ENCODE results near the gene GLI2. TPM values are rescaled to one million over a fixed set of nuclear protein-coding genes. Genes with fewer than 3 reads are reported as not detected.
A peak's percentile ranks its signal among the peaks of the same experiment; 100 is the strongest.

GLI2 gene
- polyA plus RNA-seq, 2 of the 4 experiments (the other 2 are of a cell fraction), result 5.6 to 12.5 TPM

DNA sequence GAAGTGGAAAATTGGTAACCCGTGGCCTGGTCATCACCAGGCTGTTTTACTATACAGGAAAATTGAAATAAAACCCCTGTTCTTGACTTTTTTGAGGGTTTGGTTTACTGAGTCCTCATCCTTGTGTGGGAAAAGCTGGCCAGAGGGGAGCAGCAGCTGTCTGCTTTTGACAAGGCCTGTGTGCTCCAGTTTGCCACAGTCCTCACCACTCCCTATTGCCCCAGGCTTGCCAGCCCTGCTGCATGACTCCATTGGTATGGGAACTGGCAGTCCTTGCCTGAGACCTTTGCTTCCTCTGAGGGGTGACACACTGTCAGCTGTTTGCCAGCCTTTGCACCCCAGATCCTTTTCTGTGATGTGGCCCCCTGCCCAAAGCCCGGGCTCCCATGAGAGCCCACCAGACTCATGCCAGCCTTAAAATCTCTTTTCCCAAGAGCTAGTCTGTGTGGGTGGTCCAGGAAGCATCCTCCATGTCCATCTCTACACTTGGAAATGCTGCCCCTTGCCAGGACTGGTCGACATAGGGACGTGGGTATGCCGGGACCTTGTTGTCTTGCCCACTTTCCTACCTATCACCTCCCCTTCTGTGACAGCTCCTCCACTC, 39.0 kb downstream of the GLI2 start:
- no peak for DNase-seq (ENCODE audit: low read depth in 1 of 2, low spot score in 1 of 2)
- Histone ChIP-seq H3K4me3 (no peak overlapping the region), H3K4me2 (no peak overlapping the region), H3K4me1 (peaks cover 48% of the 10 kb centered on the region), H3K9me3 (no peaks in the 10 kb centered on the region), H3K27ac (no peak overlapping the region)
- no peak for ATAC-seq
- CTCF ChIA-PET, result interaction anchor here (0.9 kb wide), 1 partner anchor 15 kb away, joined by 3 read pairs; no protein-coding TSS in a partner anchor
- WGBS (ENCODE audit: missing lambda C conversion rate), result 87% methylated on average over 5 of the region's 5 CpGs
- TF ChIP-seq POLR2A (IDR thresholded peaks at IDR 0.05; ENCODE audit: low read length), result no peak
- peak; percentile 63 for TF ChIP-seq ZFP36 (IDR thresholded peaks at IDR 0.05; ENCODE audit: borderline replicate concordance, partially characterized antibody)
- POLR2A ChIA-PET, result no interaction called here
- FAIRE-seq, result no peak

DNA sequence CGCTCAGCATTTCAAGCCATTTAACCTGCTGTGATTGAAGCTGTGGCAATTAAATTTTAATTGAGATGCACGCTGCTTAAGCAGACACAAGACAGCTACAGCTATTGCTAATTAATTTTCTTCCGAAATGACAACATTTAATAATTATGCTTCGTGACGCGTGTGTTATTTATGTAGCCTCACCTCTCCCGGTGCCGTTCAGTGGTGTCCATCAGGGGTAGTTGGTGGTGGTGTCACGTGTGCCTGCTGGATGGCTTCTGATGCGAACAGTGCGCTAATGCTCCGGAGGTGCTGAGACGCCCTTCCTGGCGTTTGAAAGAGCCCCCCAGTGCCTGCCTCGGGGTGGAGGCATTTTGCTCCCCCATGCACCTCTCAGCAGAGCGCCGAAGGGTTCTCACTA, 39.5 kb downstream of the GLI2 start:
- Histone ChIP-seq H3K9me3 (no peaks in the 10 kb centered on the region), H3K4me3 (no peak overlapping the region), H3K27ac (no peak overlapping the region), H3K4me2 (no peak overlapping the region), H3K4me1 (peaks cover 48% of the 10 kb centered on the region)
- TF ChIP-seq ESRRA (IDR thresholded peaks at IDR 0.05; ENCODE audit: borderline replicate concordance, low read length) (no peak), HOXA7 (CRISPR knock-in tag; IDR thresholded peaks at IDR 0.05) (no peak), EHMT2 (IDR thresholded peaks at IDR 0.05; ENCODE audit: low read depth) (no peak), TFCP2L1 (CRISPR knock-in tag; IDR thresholded peaks at IDR 0.05) (no peak), BHLHE40 (IDR thresholded peaks at IDR 0.05; ENCODE audit: low read depth, low read length) (no peak), NR3C1 (IDR thresholded peaks at IDR 0.05) (no peak), CHD2 (IDR thresholded peaks at IDR 0.05; ENCODE audit: low read length, partially characterized antibody) (no peak), FOXS1 (CRISPR knock-in tag; IDR thresholded peaks at IDR 0.05) (no peak), TP53 (CRISPR knock-in tag; IDR thresholded peaks at IDR 0.05) (no peak), NPAS2 (CRISPR knock-in tag; IDR thresholded peaks at IDR 0.05; ENCODE audit: borderline replicate concordance) (no peak), HOXB5 (CRISPR knock-in tag; IDR thresholded peaks at IDR 0.05) (no peak), MYC (IDR thresholded peaks at IDR 0.05; ENCODE audit: borderline replicate concordance, low read length) (no peak), SMC3 (IDR thresholded peaks at IDR 0.05) (no peak), RNF2 (IDR thresholded peaks at IDR 0.05; ENCODE audit: borderline replicate concordance, low read depth) (no peak), ZNF302 (CRISPR knock-in tag; IDR thresholded peaks at IDR 0.05) (no peak), ZC3H11A (IDR thresholded peaks at IDR 0.05) (no peak), GATA3 (IDR thresholded peaks at IDR 0.05; ENCODE audit: borderline replicate concordance) (no peak), KDM5A (IDR thresholded peaks at IDR 0.05) (no peak)
- TF ChIP-seq, protein P1, sequence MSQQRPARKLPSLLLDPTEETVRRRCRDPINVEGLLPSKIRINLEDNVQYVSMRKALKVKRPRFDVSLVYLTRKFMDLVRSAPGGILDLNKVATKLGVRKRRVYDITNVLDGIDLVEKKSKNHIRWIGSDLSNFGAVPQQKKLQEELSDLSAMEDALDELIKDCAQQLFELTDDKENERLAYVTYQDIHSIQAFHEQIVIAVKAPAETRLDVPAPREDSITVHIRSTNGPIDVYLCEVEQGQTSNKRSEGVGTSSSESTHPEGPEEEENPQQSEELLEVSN (IDR thresholded peaks at IDR 0.05; ENCODE audit: borderline replicate concordance, low read depth), result no peak
- TF ChIP-seq, protein P2, sequence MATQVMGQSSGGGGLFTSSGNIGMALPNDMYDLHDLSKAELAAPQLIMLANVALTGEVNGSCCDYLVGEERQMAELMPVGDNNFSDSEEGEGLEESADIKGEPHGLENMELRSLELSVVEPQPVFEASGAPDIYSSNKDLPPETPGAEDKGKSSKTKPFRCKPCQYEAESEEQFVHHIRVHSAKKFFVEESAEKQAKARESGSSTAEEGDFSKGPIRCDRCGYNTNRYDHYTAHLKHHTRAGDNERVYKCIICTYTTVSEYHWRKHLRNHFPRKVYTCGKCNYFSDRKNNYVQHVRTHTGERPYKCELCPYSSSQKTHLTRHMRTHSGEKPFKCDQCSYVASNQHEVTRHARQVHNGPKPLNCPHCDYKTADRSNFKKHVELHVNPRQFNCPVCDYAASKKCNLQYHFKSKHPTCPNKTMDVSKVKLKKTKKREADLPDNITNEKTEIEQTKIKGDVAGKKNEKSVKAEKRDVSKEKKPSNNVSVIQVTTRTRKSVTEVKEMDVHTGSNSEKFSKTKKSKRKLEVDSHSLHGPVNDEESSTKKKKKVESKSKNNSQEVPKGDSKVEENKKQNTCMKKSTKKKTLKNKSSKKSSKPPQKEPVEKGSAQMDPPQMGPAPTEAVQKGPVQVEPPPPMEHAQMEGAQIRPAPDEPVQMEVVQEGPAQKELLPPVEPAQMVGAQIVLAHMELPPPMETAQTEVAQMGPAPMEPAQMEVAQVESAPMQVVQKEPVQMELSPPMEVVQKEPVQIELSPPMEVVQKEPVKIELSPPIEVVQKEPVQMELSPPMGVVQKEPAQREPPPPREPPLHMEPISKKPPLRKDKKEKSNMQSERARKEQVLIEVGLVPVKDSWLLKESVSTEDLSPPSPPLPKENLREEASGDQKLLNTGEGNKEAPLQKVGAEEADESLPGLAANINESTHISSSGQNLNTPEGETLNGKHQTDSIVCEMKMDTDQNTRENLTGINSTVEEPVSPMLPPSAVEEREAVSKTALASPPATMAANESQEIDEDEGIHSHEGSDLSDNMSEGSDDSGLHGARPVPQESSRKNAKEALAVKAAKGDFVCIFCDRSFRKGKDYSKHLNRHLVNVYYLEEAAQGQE (IDR thresholded peaks at IDR 0.05), result no peak
- POLR2A ChIA-PET, result no interaction called here
- no peak for DNase-seq (ENCODE audit: low read depth in 1 of 2, low spot score in 1 of 2)
- CTCF ChIA-PET, result interaction anchor here (0.6 to 1.9 kb wide), 2 partner anchors 23 to 296 kb away, joined by 4 to 8 read pairs; no protein-coding TSS in a partner anchor
- no peak for ATAC-seq
- FAIRE-seq, result no peak
- 93% methylated on average over 17 of the region's 17 CpGs for WGBS (ENCODE audit: missing lambda C conversion rate)

Measured in A549 (cell line).